Osteocyte (in vitro differentiated cells): ENCODE data around the gene SCFD1. TPM values are rescaled to one million over a fixed set of nuclear protein-coding genes. Genes with fewer than 3 reads are reported as not detected.
"Not testable (repeated sequence)": the region's sequence is repeated elsewhere in the genome, so short reads cannot be mapped to it uniquely, and the experiment has no call there.

Experiments
- DNase-seq: peaks from one replicate; pipeline ENCODE4 v3.0.0; 2021; ENCODE audit warnings: mixed read lengths; ENCODE audit not compliant: unreplicated experiment; ENCODE audit errors: extremely low spot score
- H3K27ac Mint-ChIP-seq: one replicate; pipeline ENCODE4 v1.8.0; 2021; ENCODE audit warnings: mild to moderate bottlenecking, mixed read lengths; ENCODE audit not compliant: unreplicated experiment
- H3K27me3 Mint-ChIP-seq: one replicate; pipeline ENCODE4 v1.8.0; 2021; ENCODE audit warnings: mixed read lengths; ENCODE audit not compliant: unreplicated experiment
- H3K36me3 Mint-ChIP-seq: one replicate; pipeline ENCODE4 v1.8.0; 2021; ENCODE audit warnings: mixed read lengths; ENCODE audit not compliant: unreplicated experiment
- H3K4me1 Mint-ChIP-seq: one replicate; pipeline ENCODE4 v1.8.0; 2021; ENCODE audit warnings: mixed read lengths; ENCODE audit not compliant: unreplicated experiment
- H3K4me3 Mint-ChIP-seq: one replicate; pipeline ENCODE4 v1.8.0; 2021; ENCODE audit warnings: mild to moderate bottlenecking, moderate library complexity, mixed read lengths; ENCODE audit not compliant: unreplicated experiment
- H3K9me3 Mint-ChIP-seq: one replicate; pipeline ENCODE4 v1.8.0; 2021; ENCODE audit warnings: mixed read lengths; ENCODE audit not compliant: unreplicated experiment
- total RNA-seq: library from RNA; stranded (reverse); gene quantifications from 2 replicates; pipeline ENCODE4 v1.2.1, GENCODE V29; 2021
- TF ChIP-seq, protein P1 (sequence below): fragments of 200-600 bp; sonication (generic); IDR thresholded peaks from 2 replicates; pipeline ENCODE4 v1.5.0; 2021; ENCODE audit warnings: antibody characterized with exemption, mild to moderate bottlenecking, moderate library complexity

SCFD1 gene
- total RNA-seq, 1 donor from 2014 or later: 107 TPM

DNA sequence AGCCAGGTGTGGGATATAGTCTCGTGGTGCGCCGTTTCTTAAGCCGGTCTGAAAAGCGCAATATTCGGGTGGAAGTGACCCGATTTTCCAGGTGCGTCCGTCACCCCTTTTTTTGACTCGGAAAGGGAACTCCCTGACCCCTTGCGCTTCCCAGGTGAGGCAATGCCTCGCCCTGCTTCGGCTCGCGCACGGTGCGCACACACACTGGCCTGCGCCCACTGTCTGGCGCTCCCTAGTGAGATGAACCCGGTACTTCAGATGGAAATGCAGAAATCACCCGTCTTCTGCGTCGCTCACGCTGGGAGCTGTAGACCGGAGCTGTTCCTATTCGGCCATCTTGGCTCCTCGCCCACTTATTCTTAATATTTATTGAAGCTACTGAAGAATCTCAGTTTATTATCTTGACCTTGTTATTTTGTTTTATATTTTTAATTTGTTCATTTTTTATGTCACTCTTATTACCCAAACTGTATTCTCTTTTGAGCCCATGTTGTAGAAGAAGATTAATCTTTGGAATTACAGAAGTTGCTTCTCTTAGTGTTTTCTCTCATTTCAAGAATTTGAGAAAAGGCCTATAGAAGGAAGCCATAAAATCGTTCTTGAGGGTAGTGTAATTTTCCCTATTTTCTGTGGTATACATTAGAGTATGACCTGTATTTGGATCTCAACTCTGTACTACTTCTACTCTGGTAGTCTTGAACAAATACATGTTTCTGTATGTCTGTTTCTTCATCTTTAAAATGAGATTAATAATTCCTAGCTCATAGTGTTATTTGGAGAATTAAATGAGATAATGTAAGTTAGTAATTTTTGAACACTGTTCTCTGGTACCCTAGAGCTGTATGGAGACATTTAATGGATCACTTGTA lies 68.6 kb downstream of the SCFD1 start:
- TF ChIP-seq, protein P1, sequence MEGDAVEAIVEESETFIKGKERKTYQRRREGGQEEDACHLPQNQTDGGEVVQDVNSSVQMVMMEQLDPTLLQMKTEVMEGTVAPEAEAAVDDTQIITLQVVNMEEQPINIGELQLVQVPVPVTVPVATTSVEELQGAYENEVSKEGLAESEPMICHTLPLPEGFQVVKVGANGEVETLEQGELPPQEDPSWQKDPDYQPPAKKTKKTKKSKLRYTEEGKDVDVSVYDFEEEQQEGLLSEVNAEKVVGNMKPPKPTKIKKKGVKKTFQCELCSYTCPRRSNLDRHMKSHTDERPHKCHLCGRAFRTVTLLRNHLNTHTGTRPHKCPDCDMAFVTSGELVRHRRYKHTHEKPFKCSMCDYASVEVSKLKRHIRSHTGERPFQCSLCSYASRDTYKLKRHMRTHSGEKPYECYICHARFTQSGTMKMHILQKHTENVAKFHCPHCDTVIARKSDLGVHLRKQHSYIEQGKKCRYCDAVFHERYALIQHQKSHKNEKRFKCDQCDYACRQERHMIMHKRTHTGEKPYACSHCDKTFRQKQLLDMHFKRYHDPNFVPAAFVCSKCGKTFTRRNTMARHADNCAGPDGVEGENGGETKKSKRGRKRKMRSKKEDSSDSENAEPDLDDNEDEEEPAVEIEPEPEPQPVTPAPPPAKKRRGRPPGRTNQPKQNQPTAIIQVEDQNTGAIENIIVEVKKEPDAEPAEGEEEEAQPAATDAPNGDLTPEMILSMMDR: peak; percentile 55
- Mint-ChIP-seq H3K4me1 (peaks cover 14% of the 10 kb centered on the region), H3K4me3 (peak overlapping the region; percentile 75), H3K27ac (peak overlapping the region; percentile 91)
- not testable (repeated sequence) for H3K36me3 Mint-ChIP-seq, DNase-seq, H3K9me3 Mint-ChIP-seq, H3K27me3 Mint-ChIP-seq

DNA sequence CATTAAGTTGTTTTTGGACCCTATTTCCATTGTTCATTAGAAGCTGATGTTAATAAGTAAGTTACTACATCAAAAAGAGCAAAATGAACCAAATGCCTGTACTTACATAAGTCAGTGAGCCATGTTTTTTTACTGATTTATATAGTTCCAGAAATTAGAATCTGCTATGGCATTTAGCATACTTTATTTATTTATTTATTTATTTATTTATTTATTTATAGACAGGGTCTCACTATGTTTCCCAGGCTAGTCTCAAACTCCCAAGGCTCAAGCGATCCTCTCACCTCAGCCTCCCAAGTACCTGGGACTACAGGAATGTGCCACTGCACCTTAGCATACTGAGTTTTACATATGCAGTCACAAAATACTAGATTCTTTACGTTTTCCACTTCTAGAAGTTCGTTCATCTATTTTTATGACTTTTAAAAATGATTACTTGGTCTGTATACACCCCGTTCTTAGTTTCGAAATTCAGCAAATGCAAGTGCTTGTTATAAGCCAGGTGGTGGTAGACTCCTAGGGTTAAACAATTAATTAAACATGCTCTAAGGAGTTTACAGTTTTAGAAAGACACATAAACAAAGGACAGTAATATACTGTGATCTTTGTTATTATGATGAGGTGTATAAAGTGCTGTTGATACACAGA lies 69.8 kb downstream of the SCFD1 start:
- Mint-ChIP-seq H3K27me3 (no peaks in the 10 kb centered on the region), H3K4me1 (peaks cover 14% of the 10 kb centered on the region), H3K36me3 (peaks cover 12% of the 10 kb centered on the region), H3K9me3 (no peaks in the 10 kb centered on the region), H3K27ac (peak overlapping the region; percentile 91), H3K4me3 (no peak overlapping the region)
- DNase-seq: no peak
- TF ChIP-seq, protein P1: no peak

DNA sequence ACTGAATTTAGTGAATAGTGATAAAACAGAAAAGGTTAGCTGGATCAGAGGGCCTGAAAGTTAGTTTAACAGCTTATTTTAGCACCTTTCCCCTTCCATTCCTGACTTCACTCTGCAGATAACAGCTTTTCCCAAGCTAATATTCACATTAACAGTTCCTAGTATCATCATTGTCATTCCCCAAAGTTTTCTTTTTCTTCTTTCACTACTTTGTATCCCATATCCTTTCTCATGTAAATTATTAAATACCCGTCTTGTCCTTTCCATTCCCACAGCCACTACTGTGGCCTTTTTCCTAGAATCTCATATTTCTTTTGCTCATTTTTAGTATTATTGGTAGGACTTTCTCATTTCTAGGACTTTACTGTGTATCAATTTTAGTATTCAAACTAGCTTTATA lies 70.5 kb downstream of the SCFD1 start:
- H3K4me3 Mint-ChIP-seq: no peak overlapping the region
- H3K27ac Mint-ChIP-seq: no peak overlapping the region
- TF ChIP-seq, protein P1: no peak
- no peak for DNase-seq
- peaks cover 14% of the 10 kb centered on the region for H3K4me1 Mint-ChIP-seq
- no peaks in the 10 kb centered on the region for H3K27me3 Mint-ChIP-seq
- no peaks in the 10 kb centered on the region for H3K9me3 Mint-ChIP-seq
- H3K36me3 Mint-ChIP-seq: peaks cover 16% of the 10 kb centered on the region

DNA sequence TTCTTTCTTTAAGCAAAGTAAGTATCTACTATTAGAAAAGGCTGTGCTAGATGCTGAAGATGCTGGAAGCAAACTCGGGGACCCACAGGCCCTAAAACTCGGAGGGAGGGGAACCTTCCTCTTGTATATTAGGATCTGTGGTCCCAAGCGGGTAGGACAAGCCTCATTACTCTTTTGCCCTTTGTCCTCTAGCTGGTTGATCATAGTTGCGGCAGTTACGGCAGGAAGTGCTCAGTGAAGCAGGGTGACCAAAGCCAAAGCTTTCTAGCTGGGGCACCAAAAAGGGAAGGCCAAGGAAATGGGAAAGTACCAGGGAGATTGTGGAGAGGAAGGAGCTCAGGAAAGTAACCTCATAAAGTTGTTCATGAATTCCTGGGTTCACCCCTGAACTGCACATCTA lies 76.3 kb downstream of the SCFD1 start:
- no peaks in the 10 kb centered on the region for H3K27me3 Mint-ChIP-seq
- H3K36me3 Mint-ChIP-seq: peaks cover 39% of the 10 kb centered on the region
- H3K4me1 Mint-ChIP-seq: no peaks in the 10 kb centered on the region
- H3K9me3 Mint-ChIP-seq: no peaks in the 10 kb centered on the region
- H3K4me3 Mint-ChIP-seq: no peak overlapping the region
- DNase-seq: no peak
- TF ChIP-seq, protein P1: no peak
- no peak overlapping the region for H3K27ac Mint-ChIP-seq

DNA sequence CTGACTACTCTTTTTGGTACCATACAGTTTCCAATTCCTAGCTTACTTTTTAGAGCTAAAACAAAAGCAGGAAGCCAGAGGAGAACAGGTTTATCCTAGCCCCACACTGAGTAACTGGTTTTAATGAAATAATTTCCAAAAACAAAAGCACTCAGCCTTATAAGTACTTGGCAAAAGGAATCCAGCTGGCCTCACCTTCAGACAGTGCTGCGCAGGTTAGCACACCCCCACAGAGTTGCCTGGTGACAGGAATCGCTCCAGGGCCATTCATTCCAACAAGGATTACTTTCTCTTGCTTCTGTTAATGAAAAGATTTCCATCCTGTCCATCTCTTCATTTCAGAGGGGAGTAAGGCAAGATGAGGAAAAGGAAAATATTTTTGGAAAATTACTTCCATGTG lies 84.6 kb downstream of the SCFD1 start:
- no peak for DNase-seq
- no peaks in the 10 kb centered on the region for H3K27me3 Mint-ChIP-seq
- no peak overlapping the region for H3K4me3 Mint-ChIP-seq
- no peaks in the 10 kb centered on the region for H3K4me1 Mint-ChIP-seq
- TF ChIP-seq, protein P1: no peak
- H3K36me3 Mint-ChIP-seq: peaks cover 46% of the 10 kb centered on the region
- no peak overlapping the region for H3K27ac Mint-ChIP-seq
- no peaks in the 10 kb centered on the region for H3K9me3 Mint-ChIP-seq
